Skin of body (tissue), 2 donors: ENCODE data around the gene IQSEC1. TPM values are rescaled to one million over a fixed set of nuclear protein-coding genes. Genes with fewer than 3 reads are reported as not detected.

ENCODE experiments used
- DNase-seq: peaks from one replicate; lab custom pipeline; 2025; lab: John Stamatoyannopoulos, UW
- total RNA-seq: library from RNA; depleted of rRNA; stranded (reverse); fragments of >200 nt; gene quantifications from one replicate; pipeline ENCODE4 v1.2.3, GENCODE V29; 2014

The IQSEC1 gene
- total RNA-seq, 1 donor from 2014 or later: 21.5 TPM

- DNase-seq: no peak
These were observed 117.4 kb downstream of the IQSEC1 start for GRCh38 chr3:12955651-12956315.

DNA sequence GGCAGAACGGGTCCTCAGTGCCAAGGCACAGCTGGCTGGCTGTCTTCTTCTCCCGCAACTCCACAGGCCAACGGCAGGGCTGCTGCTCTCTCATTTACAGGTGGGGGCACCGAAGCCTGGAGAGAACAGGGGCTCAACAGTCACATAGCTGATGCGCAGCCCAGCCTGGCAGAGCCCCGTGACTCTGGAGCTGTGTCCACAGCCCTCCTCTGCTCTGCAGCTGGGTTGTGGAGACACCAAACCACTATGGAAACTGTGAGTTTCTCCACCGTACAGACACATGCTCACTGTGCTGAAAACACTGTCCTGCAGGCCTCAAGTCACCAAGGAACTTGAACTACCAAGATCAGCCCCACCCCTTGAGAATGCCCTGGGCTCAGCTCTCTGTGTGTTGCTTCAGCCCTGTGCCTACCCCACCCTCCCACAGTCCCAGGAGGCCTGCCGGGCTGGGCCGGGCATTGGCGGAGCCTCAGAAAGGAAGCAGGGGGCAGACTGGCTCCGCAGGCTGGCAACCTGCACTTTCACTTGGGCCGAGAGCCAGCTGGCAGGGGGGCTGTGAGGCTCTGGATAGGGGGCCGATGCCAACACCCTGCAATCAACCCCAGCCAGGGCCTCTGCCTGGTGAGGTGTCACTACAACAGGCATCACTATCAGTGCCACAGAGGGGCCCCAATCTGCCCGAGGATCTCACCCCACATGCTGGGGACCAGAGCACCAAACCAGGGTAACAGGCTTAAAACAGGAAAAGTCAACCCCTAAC lies 118.2 kb downstream of the IQSEC1 start:
- peak; percentile 16 for DNase-seq

- no peak for DNase-seq
These were observed 119.0 kb downstream of the IQSEC1 start for GRCh38 chr3:12954180-12954579.

DNA sequence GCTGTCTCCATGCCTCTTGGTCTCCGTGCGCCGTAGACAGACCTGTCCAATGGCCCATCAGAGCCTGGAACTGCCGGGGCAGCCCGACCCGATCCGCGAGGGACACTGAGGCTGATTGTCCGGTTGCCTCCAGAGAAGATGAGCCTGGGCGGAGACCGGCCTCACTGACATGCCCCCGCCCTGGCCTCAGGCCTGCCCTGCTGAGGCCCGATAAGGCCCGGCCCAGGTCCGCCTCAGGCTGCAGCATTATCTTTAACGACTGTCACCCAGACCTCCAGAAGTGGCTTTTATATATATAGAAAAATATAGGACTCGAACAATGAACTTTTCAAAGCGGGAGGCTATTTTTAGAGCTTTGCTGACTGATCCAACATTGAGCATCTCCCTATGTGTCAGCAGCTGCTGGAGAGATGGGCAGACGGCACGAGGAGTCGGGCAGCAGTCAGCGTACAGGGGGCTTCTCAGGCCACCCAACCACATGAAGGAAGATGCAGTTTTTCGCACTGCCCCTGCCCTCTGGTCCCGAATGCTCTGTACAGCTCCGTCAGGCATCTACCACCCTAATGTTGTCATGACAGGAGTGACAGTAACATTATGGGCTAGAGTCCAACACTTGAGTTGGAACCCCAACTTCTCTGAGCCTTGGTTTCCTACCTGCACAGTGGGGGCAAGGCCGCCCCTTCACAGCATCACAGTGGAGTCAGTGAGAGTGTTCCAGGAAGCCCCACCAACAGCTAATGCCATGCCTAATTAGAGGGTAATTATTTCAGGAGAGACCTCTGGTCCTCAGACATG lies 119.8 kb downstream of the IQSEC1 start:
- no peak for DNase-seq

DNA sequence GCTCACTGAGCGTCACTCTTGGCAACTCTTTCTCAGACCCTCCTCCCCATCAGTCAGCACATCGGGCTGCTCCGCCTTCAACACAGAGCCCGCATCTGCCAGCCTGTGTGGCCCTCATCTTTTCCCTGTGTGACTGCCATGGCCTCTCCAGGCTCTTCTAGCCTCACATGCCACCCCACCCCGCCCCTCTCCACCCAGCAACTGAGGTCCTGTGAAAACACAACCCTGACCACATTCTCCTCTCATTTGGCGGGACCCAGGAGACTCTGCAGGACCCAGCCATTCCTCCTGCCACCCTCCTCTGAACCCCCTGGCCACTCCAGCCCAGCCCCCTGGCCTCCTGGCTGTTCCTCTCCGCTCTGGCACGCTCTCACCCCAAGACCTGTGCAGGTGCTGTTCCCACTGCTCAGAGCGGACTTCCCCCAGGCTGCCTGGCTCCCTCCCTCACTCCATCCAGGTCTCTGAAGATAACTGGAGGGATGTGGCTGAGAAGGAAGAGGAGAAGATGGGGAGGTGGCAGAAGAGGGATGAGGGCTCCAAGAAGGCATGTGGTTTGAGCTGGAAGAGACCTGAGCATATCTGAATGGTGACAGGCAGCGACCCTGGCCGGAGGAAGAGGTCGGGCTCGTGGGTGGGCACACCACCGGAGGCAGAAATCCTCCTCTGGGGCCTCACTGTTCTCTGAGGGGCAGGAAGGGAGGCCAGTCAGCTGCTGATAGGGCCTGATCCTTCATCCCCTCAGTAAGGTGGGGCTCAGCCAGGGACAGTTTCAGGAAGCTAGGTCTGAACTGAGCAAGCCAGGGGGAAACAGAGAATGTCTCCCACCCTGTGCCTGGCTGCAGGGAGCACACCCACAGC lies 120.7 kb downstream of the IQSEC1 start:
- DNase-seq: no peak

DNA sequence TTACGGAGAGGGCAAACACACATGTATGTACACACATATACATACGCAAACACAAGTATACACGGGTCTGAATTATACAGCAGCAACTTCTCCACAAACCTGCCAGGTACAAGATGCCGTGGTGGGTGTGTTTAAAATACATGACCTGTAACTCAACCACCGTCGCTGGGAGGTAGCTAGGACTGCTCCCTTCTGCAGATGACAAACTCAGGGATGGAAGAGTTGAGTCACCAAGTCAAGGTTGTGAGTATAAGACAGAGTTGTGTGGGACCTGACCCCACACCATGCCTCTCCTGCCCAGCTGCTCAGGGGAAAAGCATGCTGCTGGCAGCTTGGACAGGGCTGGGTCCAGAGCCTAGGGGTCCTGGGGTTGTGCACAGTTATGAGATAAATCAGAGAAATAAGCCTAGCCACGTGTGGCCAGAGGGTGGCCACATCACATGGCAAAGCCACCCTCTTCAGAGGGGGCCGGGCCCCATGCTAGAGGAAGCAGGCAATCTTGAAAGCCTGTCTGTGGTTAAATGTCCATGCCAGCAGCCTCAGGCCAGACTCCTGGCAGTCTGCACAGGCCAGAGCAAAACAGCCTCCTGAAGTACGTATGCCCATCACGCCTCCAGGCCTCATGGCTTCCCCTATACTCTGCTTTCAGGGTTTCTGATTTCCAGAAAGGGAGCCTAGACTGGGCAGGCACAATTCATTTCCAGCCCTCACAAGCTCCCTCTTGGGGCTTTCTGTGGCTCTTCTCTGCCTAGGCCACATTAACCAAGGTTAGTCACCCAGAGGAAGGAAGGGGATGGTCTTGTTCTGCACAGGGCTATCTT lies 124.1 kb downstream of the IQSEC1 start:
- DNase-seq: no peak

GRCh38 chr3:12948371-12948770 lies 124.9 kb downstream of the IQSEC1 start:
- no peak for DNase-seq

- DNase-seq: peak; percentile 26
These were observed 125.5 kb downstream of the IQSEC1 start for GRCh38 chr3:12947504-12948369.

DNA sequence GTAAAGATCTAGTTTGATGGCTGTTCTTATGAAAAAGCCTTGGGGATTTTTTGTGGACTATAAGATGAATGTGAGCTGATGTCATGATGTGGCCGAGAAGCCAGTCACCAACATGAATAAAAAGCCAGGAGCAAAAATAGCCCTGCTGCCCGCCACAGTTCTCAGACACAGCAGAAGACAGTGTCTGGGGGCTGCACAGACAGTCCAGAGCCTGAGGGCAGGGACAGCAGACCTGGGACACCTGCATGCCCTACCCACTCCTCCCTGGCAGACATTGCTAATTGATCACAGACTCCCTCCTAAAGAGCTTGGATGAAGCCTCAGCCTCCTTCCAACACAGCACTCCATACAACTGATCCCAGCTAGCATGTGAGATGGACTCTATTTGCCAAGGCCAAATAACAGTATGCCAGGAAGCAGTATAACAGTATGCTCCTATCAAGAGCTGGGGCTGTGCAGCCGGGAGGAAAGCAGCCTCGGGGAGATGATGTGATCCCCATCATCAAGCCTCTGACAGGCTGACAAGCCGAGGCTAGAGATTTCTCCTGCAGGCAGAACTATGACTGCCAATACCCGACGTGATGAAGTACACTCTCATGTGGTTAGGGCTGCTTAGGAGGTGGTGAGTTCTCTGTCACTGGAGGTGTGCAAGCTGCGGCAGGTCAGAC lies 126.4 kb downstream of the IQSEC1 start:
- DNase-seq: peak; percentile 69

- DNase-seq: peak; percentile 77
These were observed 127.0 kb downstream of the IQSEC1 start for GRCh38 chr3:12946251-12946648.

DNA sequence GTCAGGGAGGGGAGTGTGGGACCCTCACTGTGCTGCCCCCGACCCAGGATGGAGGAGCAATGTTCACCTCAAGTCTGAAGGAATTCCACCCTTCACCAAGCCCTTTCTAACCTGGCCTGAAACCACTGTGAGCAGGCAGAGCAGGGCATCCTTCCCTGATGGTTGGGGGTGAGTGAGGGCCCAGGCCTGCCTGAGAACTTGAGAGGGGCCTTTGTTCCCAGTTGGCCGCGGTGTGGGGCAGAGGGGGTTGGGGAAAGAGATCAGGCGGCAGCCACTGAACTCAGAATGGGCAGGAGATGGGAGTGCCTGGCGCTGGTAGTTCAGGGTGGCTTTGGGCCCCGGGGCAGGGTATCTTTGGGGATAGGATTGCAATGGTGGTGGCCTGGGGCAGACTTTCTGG lies 128.4 kb downstream of the IQSEC1 start:
- DNase-seq: no peak

DNA sequence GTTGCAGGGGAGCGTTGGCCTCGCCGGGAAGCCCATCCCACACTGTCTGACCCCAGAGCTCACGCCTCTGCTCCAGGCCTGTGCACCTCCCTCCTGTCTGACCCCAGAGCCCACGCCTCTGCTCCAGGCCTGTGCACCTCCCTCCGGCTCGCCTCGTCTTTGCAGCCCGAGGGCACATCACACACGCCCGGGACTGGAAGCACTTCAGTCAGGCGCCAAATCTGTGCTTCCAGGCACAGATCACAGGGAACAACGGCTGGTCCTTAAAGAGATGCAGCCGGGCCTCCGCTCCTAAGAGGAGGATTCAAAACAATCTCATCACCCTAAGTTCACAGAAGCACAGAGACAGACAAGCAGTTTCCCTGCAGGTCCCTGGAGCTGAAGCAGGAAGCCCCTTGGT lies 128.8 kb downstream of the IQSEC1 start:
- no peak for DNase-seq

- no peak for DNase-seq
These were observed 129.9 kb downstream of the IQSEC1 start for GRCh38 chr3:12943124-12944021.

- DNase-seq: no peak
These were observed 131.7 kb downstream of the IQSEC1 start for GRCh38 chr3:12941495-12942023.

- DNase-seq: no peak
These were observed 132.4 kb downstream of the IQSEC1 start for GRCh38 chr3:12940854-12941253.

- no peak for DNase-seq
These were observed 134.1 kb downstream of the IQSEC1 start for GRCh38 chr3:12939137-12939536.

DNA sequence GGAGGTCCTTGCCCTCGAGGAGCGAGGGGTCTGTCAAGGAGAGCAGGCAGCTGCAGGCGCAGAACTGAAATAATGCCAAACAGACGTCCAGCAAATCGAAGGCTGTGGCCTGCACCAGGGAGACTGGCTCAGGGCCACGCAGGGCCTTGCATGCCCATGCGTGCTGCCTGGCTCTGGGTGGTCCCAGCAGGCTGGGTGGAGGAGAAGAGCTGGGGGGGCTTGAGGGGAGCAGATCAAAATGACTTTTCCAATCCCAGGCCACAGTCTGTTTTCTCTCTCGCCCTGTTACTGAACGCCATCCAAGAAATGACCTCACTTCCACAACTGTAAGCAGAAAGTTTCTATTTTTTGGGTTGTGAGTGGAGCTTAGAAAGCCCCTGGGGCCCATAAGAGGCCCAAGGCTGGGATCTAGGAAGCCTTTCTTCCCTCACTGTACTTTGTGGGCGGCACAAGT lies 134.9 kb downstream of the IQSEC1 start:
- peak; percentile 86 for DNase-seq
